ENCODE results near the gene DCLRE1A. TPM values are rescaled to one million over a fixed set of nuclear protein-coding genes. Genes with fewer than 3 reads are reported as not detected.

The DCLRE1A gene
- total RNA-seq, 1 experiment from 2014 or later = 14.6 TPM

GRCh38 chr10:113875212-113875611 lies 21.3 kb upstream of the DCLRE1A start:
- Histone ChIP-seq H3K4me3 (no peak overlapping the region), H3K36me3 (peaks cover 41% of the 10 kb centered on the region), H3K27ac (no peak overlapping the region), H3K9me3 (replicated peaks) (peaks cover 5% of the 10 kb centered on the region; the same call in 1 of the 2 replicates), H3K4me1 (replicated peaks) (no peaks in the 10 kb centered on the region), H3K27me3 (replicated peaks) (no peaks in the 10 kb centered on the region)
- DNase-seq (ENCODE audit: low read depth in 1 of 2, low spot score in 2 of 2) = no peak

GRCh38 chr10:113872139-113873030 lies 18.5 kb upstream of the DCLRE1A start:
- DNase-seq (ENCODE audit: low read depth in 1 of 2, low spot score in 2 of 2) = no peak
- no peak overlapping the region for H3K4me3 ChIP-seq
- peaks cover 34% of the 10 kb centered on the region for H3K36me3 ChIP-seq
- no peaks in the 10 kb centered on the region for H3K27me3 ChIP-seq (replicated peaks)
- no peaks in the 10 kb centered on the region for H3K4me1 ChIP-seq (replicated peaks)
- H3K27ac ChIP-seq = no peak overlapping the region
- peaks cover 5% of the 10 kb centered on the region; the same call in 1 of the 2 replicates for H3K9me3 ChIP-seq (replicated peaks)

- no peak for DNase-seq (ENCODE audit: low read depth in 1 of 2, low spot score in 2 of 2)
- Histone ChIP-seq H3K27ac (no peak overlapping the region), H3K9me3 (replicated peaks) (peaks cover 5% of the 10 kb centered on the region; the same call in 1 of the 2 replicates), H3K36me3 (peaks cover 31% of the 10 kb centered on the region), H3K4me3 (no peak overlapping the region), H3K4me1 (replicated peaks) (no peaks in the 10 kb centered on the region), H3K27me3 (replicated peaks) (no peaks in the 10 kb centered on the region)
These were observed 15.9 kb upstream of the DCLRE1A start for GRCh38 chr10:113869789-113870188.

- Histone ChIP-seq H3K27ac (no peak overlapping the region), H3K9me3 (replicated peaks) (peaks cover 4% of the 10 kb centered on the region; the same call in 1 of the 2 replicates), H3K27me3 (replicated peaks) (no peaks in the 10 kb centered on the region), H3K36me3 (peaks cover 36% of the 10 kb centered on the region), H3K4me3 (no peak overlapping the region), H3K4me1 (replicated peaks) (no peaks in the 10 kb centered on the region)
- DNase-seq (ENCODE audit: low read depth in 1 of 2, low spot score in 2 of 2) = no peak
These were observed 14.0 kb upstream of the DCLRE1A start for GRCh38 chr10:113867904-113868303.

- no peaks in the 10 kb centered on the region; the same call in 1 of the 2 replicates for H3K9me3 ChIP-seq (replicated peaks)
These were observed 12.9 kb upstream of the DCLRE1A start for GRCh38 chr10:113866551-113867394.

GRCh38 chr10:113865901-113866300 lies 12.0 kb upstream of the DCLRE1A start:
- H3K4me1 ChIP-seq (replicated peaks) = no peaks in the 10 kb centered on the region
- H3K27me3 ChIP-seq (replicated peaks) = no peaks in the 10 kb centered on the region
- no peak for DNase-seq (ENCODE audit: low read depth in 1 of 2, low spot score in 2 of 2)

More at GRCh38 chr10:113866551-113867394, 12.9 kb upstream of the DCLRE1A start:
- no peak for DNase-seq (ENCODE audit: low read depth in 1 of 2, low spot score in 2 of 2)
- peaks cover 32% of the 10 kb centered on the region for H3K36me3 ChIP-seq
- H3K27ac ChIP-seq = no peak overlapping the region
- H3K4me1 ChIP-seq (replicated peaks) = no peaks in the 10 kb centered on the region
- no peak overlapping the region for H3K4me3 ChIP-seq
- H3K27me3 ChIP-seq (replicated peaks) = no peaks in the 10 kb centered on the region

GRCh38 chr10:113859261-113859660 lies 5.4 kb upstream of the DCLRE1A start:
- H3K4me3 ChIP-seq = no peak overlapping the region
- H3K27ac ChIP-seq = no peak overlapping the region
- peaks cover 52% of the 10 kb centered on the region for H3K36me3 ChIP-seq
- no peak for DNase-seq (ENCODE audit: low read depth in 1 of 2, low spot score in 2 of 2)
- H3K4me1 ChIP-seq (replicated peaks) = peaks cover 16% of the 10 kb centered on the region; the same call in 1 of the 2 replicates
- no peaks in the 10 kb centered on the region for H3K27me3 ChIP-seq (replicated peaks)
- H3K9me3 ChIP-seq (replicated peaks) = no peaks in the 10 kb centered on the region

More at GRCh38 chr10:113865901-113866300, 12.0 kb upstream of the DCLRE1A start:
- Histone ChIP-seq H3K36me3 (peaks cover 33% of the 10 kb centered on the region), H3K4me3 (no peak overlapping the region), H3K9me3 (replicated peaks) (no peaks in the 10 kb centered on the region; the same call in 1 of the 2 replicates), H3K27ac (no peak overlapping the region)

GRCh38 chr10:113858541-113858940 lies 4.7 kb upstream of the DCLRE1A start:
- Histone ChIP-seq H3K9me3 (replicated peaks) (no peaks in the 10 kb centered on the region), H3K4me3 (no peak overlapping the region), H3K27ac (no peak overlapping the region), H3K4me1 (replicated peaks) (peaks cover 18% of the 10 kb centered on the region; the same call in 1 of the 2 replicates), H3K27me3 (replicated peaks) (no peaks in the 10 kb centered on the region), H3K36me3 (peaks cover 46% of the 10 kb centered on the region)
- DNase-seq (ENCODE audit: low read depth in 1 of 2, low spot score in 2 of 2) = no peak

- peaks cover 43% of the 10 kb centered on the region for H3K36me3 ChIP-seq
- peaks cover 22% of the 10 kb centered on the region; the same call in 1 of the 2 replicates for H3K4me1 ChIP-seq (replicated peaks)
- H3K27ac ChIP-seq = no peak overlapping the region
- DNase-seq (ENCODE audit: low read depth in 1 of 2, low spot score in 2 of 2) = no peak
- H3K9me3 ChIP-seq (replicated peaks) = no peaks in the 10 kb centered on the region
- H3K4me3 ChIP-seq = no peak overlapping the region
- H3K27me3 ChIP-seq (replicated peaks) = no peaks in the 10 kb centered on the region
These were observed 3.3 kb upstream of the DCLRE1A start for GRCh38 chr10:113857210-113857609.

- Histone ChIP-seq H3K9me3 (replicated peaks) (no peaks in the 10 kb centered on the region), H3K27ac (0 out of 2 replicates have a peak overlapping the region, but pooled peaks have one; percentile 16), H3K4me1 (replicated peaks) (peaks cover 22% of the 10 kb centered on the region; the same call in 1 of the 2 replicates), H3K4me3 (peak overlapping the region; percentile 89; the same call in 1 of the 2 replicates), H3K27me3 (replicated peaks) (no peaks in the 10 kb centered on the region), H3K36me3 (peaks cover 39% of the 10 kb centered on the region)
- DNase-seq (ENCODE audit: low read depth in 1 of 2, low spot score in 2 of 2) = peak in 1 of 2 experiments; percentile 6
These were observed 2.7 kb upstream of the DCLRE1A start for GRCh38 chr10:113856563-113856962.

- H3K27me3 ChIP-seq (replicated peaks) = no peaks in the 10 kb centered on the region
- H3K36me3 ChIP-seq = peaks cover 23% of the 10 kb centered on the region
- H3K4me3 ChIP-seq = peak overlapping the region; percentile 89
- peak; percentile 73 to 88 for DNase-seq (ENCODE audit: low read depth in 1 of 2, low spot score in 2 of 2)
- no peaks in the 10 kb centered on the region for H3K9me3 ChIP-seq (replicated peaks)
- H3K27ac ChIP-seq = peak overlapping the region; percentile 90
- peaks cover 22% of the 10 kb centered on the region; the same call in 1 of the 2 replicates for H3K4me1 ChIP-seq (replicated peaks)
These were observed 1.1 kb upstream of the DCLRE1A start for GRCh38 chr10:113854761-113855588.

- H3K27ac ChIP-seq = peak overlapping the region; percentile 90
- no peaks in the 10 kb centered on the region for H3K27me3 ChIP-seq (replicated peaks)
- no peak for DNase-seq (ENCODE audit: low read depth in 1 of 2, low spot score in 2 of 2)
- H3K4me3 ChIP-seq = peak overlapping the region; percentile 89
- peaks cover 12% of the 10 kb centered on the region for H3K36me3 ChIP-seq
- no peaks in the 10 kb centered on the region for H3K9me3 ChIP-seq (replicated peaks)
- peaks cover 22% of the 10 kb centered on the region; the same call in 1 of the 2 replicates for H3K4me1 ChIP-seq (replicated peaks)
These were observed 287 bp downstream of the DCLRE1A start for GRCh38 chr10:113853578-113854012.

GRCh38 chr10:113849946-113850345 lies 3.9 kb downstream of the DCLRE1A start:
- no peak for DNase-seq (ENCODE audit: low read depth in 1 of 2, low spot score in 2 of 2)
- H3K36me3 ChIP-seq = peaks cover 23% of the 10 kb centered on the region
- H3K9me3 ChIP-seq (replicated peaks) = no peaks in the 10 kb centered on the region
- no peaks in the 10 kb centered on the region for H3K27me3 ChIP-seq (replicated peaks)
- peaks cover 5% of the 10 kb centered on the region; the same call in 1 of the 2 replicates for H3K4me1 ChIP-seq (replicated peaks)
- no peak overlapping the region for H3K27ac ChIP-seq
- no peak overlapping the region for H3K4me3 ChIP-seq
